A673 (cell line): ENCODE measurements around the gene GULP1.

ENCODE experiments used
- CTCF ChIP-seq: fragments of 300-800, 200-600 bp; sonication (generic); conservative IDR thresholded peaks from 2 replicates; pipeline ENCODE4 v1.5.1; 2017; ENCODE audit warnings: low read depth, mild to moderate bottlenecking, antibody characterized with exemption, low read length, moderate library complexity, mixed read lengths
- EZH2 ChIP-seq: fragments of 200-600 bp; sonication (generic); IDR thresholded peaks from 2 replicates; pipeline ENCODE4 v1.6.1; 2017; ENCODE audit warnings: borderline replicate concordance, low read depth, mild to moderate bottlenecking, mixed read lengths, antibody characterized with exemption, low read length; ENCODE audit not compliant: poor library complexity, severe bottlenecking

GRCh38 chr2:188365058-188365641 lies 73.5 kb downstream of the GULP1 start:
- TF ChIP-seq CTCF (no peak), EZH2 (no peak)
